Endothelial cell (in vitro differentiated cells): ENCODE measurements around the gene RILPL1. TPM values are rescaled to one million over a fixed set of nuclear protein-coding genes. Genes with fewer than 3 reads are reported as not detected.
"Not testable (repeated sequence)": the region's sequence is repeated elsewhere in the genome, so short reads cannot be mapped to it uniquely, and the experiment has no call there.

Experiments used
- DNase-seq: peaks from one replicate; pipeline ENCODE4 v3.0.0; 2021; ENCODE audit warnings: low spot score
- H3K27ac Mint-ChIP-seq: one replicate; pipeline ENCODE4 v1.8.0; 2021; ENCODE audit warnings: mixed read lengths, inconsistent platforms; ENCODE audit not compliant: unreplicated experiment
- H3K27me3 Mint-ChIP-seq: one replicate; pipeline ENCODE4 v1.8.0; 2021; ENCODE audit warnings: mild to moderate bottlenecking, moderate library complexity, mixed read lengths, inconsistent platforms; ENCODE audit not compliant: unreplicated experiment
- H3K36me3 Mint-ChIP-seq: one replicate; pipeline ENCODE4 v1.8.0; 2021; ENCODE audit warnings: mild to moderate bottlenecking, low read depth, mixed read lengths, inconsistent platforms; ENCODE audit not compliant: unreplicated experiment
- H3K4me1 Mint-ChIP-seq: one replicate; pipeline ENCODE4 v1.8.0; 2021; ENCODE audit warnings: mild to moderate bottlenecking, mixed read lengths, inconsistent platforms; ENCODE audit not compliant: unreplicated experiment
- H3K4me3 Mint-ChIP-seq: one replicate; pipeline ENCODE4 v1.8.0; 2021; ENCODE audit warnings: mild to moderate bottlenecking, mixed read lengths, inconsistent platforms; ENCODE audit not compliant: unreplicated experiment
- H3K9me3 Mint-ChIP-seq: one replicate; pipeline ENCODE4 v1.8.0; 2021; ENCODE audit warnings: mixed read lengths, inconsistent platforms; ENCODE audit not compliant: unreplicated experiment
- CTCF ChIP-seq: fragments of 200-600 bp; sonication (generic); IDR thresholded peaks from one replicate; pipeline ENCODE4 v1.5.0; 2021; ENCODE audit warnings: antibody characterized with exemption; ENCODE audit not compliant: unreplicated experiment
- total RNA-seq: library from RNA; stranded (reverse); fragmentation: NEBNext Ultra II Directional; extraction: Animal tissue kit (Norgen Biotek cat#: 25700); gene quantifications from one replicate; pipeline ENCODE4 v1.2.1, GENCODE V29; 2021; ENCODE audit not compliant: unreplicated experiment

The RILPL1 gene
- total RNA-seq, 1 donor from 2014 or later = 19.8 TPM

GRCh38 chr12:123433615-123434014 lies 99.9 kb downstream of the RILPL1 start:
- TF ChIP-seq CTCF = no peak
- Mint-ChIP-seq H3K9me3 (no peaks in the 10 kb centered on the region), H3K27me3 (no peaks in the 10 kb centered on the region), H3K4me1 (no peaks in the 10 kb centered on the region), H3K27ac (no peak overlapping the region), H3K36me3 (peaks cover 10% of the 10 kb centered on the region), H3K4me3 (no peak overlapping the region)
- DNase-seq = no peak

GRCh38 chr12:123431951-123432817 lies 101.3 kb downstream of the RILPL1 start:
- not testable (repeated sequence) for H3K9me3 Mint-ChIP-seq, H3K4me3 Mint-ChIP-seq, DNase-seq, H3K27me3 Mint-ChIP-seq, H3K27ac Mint-ChIP-seq, H3K4me1 Mint-ChIP-seq
- peaks cover 11% of the 10 kb centered on the region for H3K36me3 Mint-ChIP-seq

GRCh38 chr12:123429101-123429500 lies 104.4 kb downstream of the RILPL1 start:
- not testable (repeated sequence) for DNase-seq, H3K9me3 Mint-ChIP-seq, H3K4me3 Mint-ChIP-seq, H3K27ac Mint-ChIP-seq, H3K4me1 Mint-ChIP-seq, H3K27me3 Mint-ChIP-seq
- H3K36me3 Mint-ChIP-seq = peaks cover 11% of the 10 kb centered on the region

GRCh38 chr12:123428591-123428990 lies 104.9 kb downstream of the RILPL1 start:
- Mint-ChIP-seq H3K36me3 (peaks cover 11% of the 10 kb centered on the region), H3K4me3 (no peak overlapping the region), H3K9me3 (no peaks in the 10 kb centered on the region), H3K4me1 (no peaks in the 10 kb centered on the region), H3K27me3 (no peaks in the 10 kb centered on the region), H3K27ac (no peak overlapping the region)
- no peak for TF ChIP-seq CTCF
- no peak for DNase-seq

GRCh38 chr12:123427036-123427769 lies 106.3 kb downstream of the RILPL1 start:
- no peak overlapping the region for H3K27ac Mint-ChIP-seq
- no peak for TF ChIP-seq CTCF

GRCh38 chr12:123421314-123421713 lies 112.2 kb downstream of the RILPL1 start:
- H3K4me3 Mint-ChIP-seq = peak overlapping the region; percentile 37
- H3K36me3 Mint-ChIP-seq = peaks cover 4% of the 10 kb centered on the region
- TF ChIP-seq CTCF = no peak
- no peak overlapping the region for H3K27ac Mint-ChIP-seq
- H3K4me1 Mint-ChIP-seq = no peaks in the 10 kb centered on the region
- no peak for DNase-seq
- no peaks in the 10 kb centered on the region for H3K9me3 Mint-ChIP-seq
- no peaks in the 10 kb centered on the region for H3K27me3 Mint-ChIP-seq

More at GRCh38 chr12:123427036-123427769, 106.3 kb downstream of the RILPL1 start:
- no peak for DNase-seq
- no peaks in the 10 kb centered on the region for H3K4me1 Mint-ChIP-seq
- H3K36me3 Mint-ChIP-seq = peaks cover 11% of the 10 kb centered on the region
- no peaks in the 10 kb centered on the region for H3K9me3 Mint-ChIP-seq
- no peak overlapping the region for H3K4me3 Mint-ChIP-seq
- no peaks in the 10 kb centered on the region for H3K27me3 Mint-ChIP-seq
